GM12873 (cell line): ENCODE results near the gene SYNPO2.

Experiments
- CTCF ChIP-seq: IDR thresholded peaks from 2 replicates; pipeline ENCODE4 v1.5.1; 2012; ENCODE audit warnings: low read depth, mild to moderate bottlenecking, moderate library complexity, low read length, control low read depth; ENCODE audit not compliant: insufficient read depth; ENCODE audit errors: missing control alignments

SYNPO2 gene

GRCh38 chr4:118883861-118884260 is 4.8 kb upstream of the SYNPO2 start:
- peak; percentile 14 for TF ChIP-seq CTCF

DNA sequence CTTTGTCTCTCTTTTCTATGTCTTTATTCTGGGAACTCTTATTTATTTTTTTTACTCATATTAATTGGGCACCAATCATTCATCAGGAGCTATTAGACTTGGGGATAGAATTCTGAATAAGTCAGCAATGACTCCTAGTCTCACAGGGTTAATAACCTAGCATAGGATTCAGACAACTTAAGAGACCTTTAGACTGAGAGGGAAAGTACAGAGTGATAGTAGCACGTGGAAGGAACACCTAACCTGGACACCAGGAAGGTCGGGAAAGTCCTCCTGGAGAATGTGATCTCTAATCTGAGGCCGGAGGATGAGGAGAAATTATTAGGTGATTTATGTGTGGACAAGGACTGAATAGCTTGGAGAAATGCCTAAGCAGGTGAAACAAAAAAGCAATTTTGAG is 3.9 kb upstream of the SYNPO2 start:
- TF ChIP-seq CTCF: no peak

DNA sequence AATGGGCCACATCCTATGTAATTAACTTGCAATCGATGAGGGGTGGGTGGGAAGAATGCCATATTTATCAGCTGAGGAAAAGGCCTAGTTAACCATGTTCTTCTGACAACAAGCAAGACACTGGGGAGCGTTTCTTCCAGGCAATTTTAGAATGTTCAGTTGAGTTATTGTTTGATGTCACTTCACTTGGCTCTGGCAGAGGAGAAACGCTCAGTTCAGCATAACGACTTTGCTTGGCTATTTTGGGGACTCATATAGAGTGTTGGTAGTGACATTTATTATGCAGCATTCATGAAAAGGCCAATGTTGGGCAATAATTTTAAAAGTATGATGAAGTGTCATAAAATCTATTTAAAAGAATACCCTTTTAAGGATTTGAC is 648 bp downstream of the SYNPO2 start:
- TF ChIP-seq CTCF: no peak

DNA sequence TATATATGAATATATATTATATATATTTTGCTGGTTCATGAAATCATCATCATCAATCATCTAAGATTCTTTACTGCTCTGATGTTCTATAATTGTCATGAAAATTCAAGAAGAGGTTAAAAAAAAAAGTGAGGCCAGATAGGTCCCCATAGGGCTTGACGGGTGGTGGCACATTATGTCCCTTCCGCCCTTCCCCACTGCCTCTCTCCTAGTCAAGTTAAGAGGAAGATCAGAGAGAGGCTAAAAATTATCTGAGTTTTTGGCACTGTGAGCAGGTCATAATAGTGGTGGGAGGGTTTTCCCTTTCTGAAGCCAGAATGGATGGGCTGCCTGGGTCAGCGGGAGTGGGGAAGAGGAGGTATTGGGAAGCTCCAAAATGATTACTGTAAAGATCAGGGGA is 5.4 kb downstream of the SYNPO2 start:
- TF ChIP-seq CTCF: no peak

DNA sequence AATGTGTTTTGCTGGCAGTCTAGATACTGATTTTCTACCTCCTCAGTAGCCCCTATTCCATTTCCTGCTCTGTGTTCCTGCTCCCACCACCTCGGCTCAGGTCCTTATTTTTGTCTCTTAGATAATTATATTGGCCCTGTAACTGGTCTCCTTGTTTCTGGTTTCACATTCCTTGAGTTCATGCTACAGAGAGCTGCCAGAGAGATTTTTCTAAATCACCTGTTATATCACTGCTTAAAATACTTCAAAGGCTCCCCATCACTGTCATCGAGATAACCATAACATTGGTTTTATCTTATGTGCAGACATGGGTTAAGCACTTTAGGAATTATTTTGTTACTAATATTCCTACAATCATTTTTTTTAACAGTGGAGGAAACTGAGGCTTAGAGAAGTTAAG is 9.6 kb downstream of the SYNPO2 start:
- no peak for TF ChIP-seq CTCF

- no peak for TF ChIP-seq CTCF
Observed at GRCh38 chr4:118898684-118899138, 10.1 kb downstream of the SYNPO2 start.

DNA sequence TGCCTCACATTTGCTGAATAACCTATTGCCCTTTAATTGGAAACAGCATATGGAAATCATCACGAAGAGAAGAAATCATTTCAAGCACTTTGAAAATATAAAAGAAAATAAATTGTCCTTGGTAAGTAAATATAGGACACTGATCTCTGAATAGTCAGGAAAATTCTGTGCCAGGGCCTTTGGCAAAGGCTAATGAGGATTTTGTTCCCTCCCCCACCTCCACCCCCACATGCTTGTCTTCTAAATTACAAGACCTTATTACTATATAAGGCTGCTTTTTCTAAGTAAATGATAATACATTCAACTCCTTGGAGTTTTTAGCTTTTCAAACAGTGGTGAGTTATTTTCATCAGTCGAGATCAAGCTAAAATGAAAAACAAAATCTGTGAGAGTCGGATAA is 15.8 kb downstream of the SYNPO2 start:
- TF ChIP-seq CTCF: no peak

DNA sequence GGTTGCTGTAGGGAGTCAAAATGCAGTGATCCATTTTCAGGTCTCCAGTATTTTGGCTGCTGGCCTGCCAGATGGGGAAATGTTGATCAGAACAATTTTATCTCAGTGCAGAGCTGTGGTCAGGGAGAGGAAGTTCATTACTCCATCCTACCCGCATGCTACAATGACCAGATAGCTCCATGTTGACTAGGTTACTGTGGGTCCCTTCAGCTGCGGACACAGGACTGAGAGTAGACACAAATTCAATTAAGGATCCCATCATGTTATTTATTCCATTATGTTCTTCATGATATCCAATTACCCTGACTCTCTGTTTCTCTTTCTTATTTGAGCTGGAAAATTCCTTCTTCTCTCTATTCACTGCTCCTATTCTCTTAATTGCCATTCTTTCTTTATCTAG is 16.3 kb downstream of the SYNPO2 start:
- TF ChIP-seq CTCF: no peak
